ENCODE results near the gene ITGB8. TPM values are rescaled to one million over a fixed set of nuclear protein-coding genes. Genes with fewer than 3 reads are reported as not detected.

Gene ITGB8
- total and polyA plus RNA-seq, 9 of the 15 experiments (the other 6 are each of a cell fraction or from before 2014, with no cell fraction given), result under 0.01 to 0.03 (median 0.02) TPM; not detected in 6

DNA sequence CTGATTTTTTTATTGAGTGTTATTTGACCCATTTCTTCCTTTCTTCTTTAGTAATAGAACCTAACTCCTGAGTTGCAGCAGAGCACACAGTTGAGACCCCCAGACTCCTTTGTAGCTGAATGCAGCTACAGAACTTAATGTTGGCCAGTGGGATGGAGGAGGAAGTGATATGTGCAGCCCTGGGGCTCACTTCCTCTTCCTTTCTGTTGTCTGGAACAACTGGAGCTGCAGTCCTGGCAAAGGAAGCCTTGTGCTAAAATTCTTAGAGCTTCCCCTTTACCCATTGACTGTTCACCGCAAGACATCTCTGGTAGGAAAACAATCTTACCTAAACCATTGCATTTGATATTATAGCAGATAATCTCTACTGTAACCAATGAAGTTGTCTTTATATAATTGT is 86.6 kb downstream of the ITGB8 start:
- Histone ChIP-seq H3K27ac (ENCODE audit: extremely low read depth, low read depth, low read length) (no peak overlapping the region), H3K4me1 (replicated peaks in 1 of 2; ENCODE audit: control insufficient read depth in 2 of 2, insufficient read depth in 2 of 2, low read length in 2 of 2) (no peaks in the 10 kb centered on the region; a peak in 1 of 5 replicates), H3K27me3 (ENCODE audit: control insufficient read depth in 2 of 2, insufficient read depth in 2 of 2, low read length in 2 of 2) (no peaks in the 10 kb centered on the region), H4K20me1 (replicated peaks; ENCODE audit: control insufficient read depth, insufficient read depth, low read length) (no peaks in the 10 kb centered on the region), H3K36me3 (ENCODE audit: control insufficient read depth, insufficient read depth, low read length) (no peaks in the 10 kb centered on the region), H3K4me3 (no peak overlapping the region), H3K9ac (ENCODE audit: insufficient read depth in 1 of 2, low read depth in 2 of 2, low read length in 2 of 2) (no peak overlapping the region), H3K9me1 (ENCODE audit: control insufficient read depth, insufficient read depth, low read length) (no peaks in the 10 kb centered on the region), H3K9me3 (replicated peaks; ENCODE audit: control insufficient read depth, insufficient read depth, low read depth, low read length) (no peaks in the 10 kb centered on the region), H3K4me2 (ENCODE audit: insufficient read depth, low read length) (no peak overlapping the region), H3K79me2 (ENCODE audit: control insufficient read depth, insufficient read depth, low read length) (no peaks in the 10 kb centered on the region), H2AFZ (ENCODE audit: low read depth, low read length) (no peak overlapping the region)
- TF ChIP-seq SPI1 (IDR thresholded peaks at IDR 0.05; ENCODE audit: borderline replicate concordance, low read depth, low read length), result peak; percentile 45; the same call in 1 of the 2 replicates
- TF ChIP-seq ETV6 (IDR thresholded peaks at IDR 0.05; ENCODE audit: borderline replicate concordance in 1 of 2, low read depth in 2 of 2, low read length in 1 of 2), result no peak
- TF ChIP-seq ETV6 (CRISPR knock-in tag; IDR thresholded peaks at IDR 0.05; ENCODE audit: borderline replicate concordance), result no peak
- ATAC-seq, result no peak
- in situ Hi-C loops (cut with MboI), result no loop called here
- POLR2A ChIA-PET, result interaction anchor here (0.5 kb wide), 1 partner anchor 52 kb away, joined by 3 read pairs; no protein-coding TSS in a partner anchor
- no peak for FAIRE-seq
- BruUV-seq (replicated peaks), result no TSS peak
- WGBS (ENCODE audit: insufficient coverage, low coverage, missing lambda C conversion rate), result 9% methylated on average over 1 of the region's 1 CpG
- no peak for DNase-seq (ENCODE audit: extremely low read depth in 1 of 4, low spot score in 3 of 4)
- intact Hi-C loops (cut with micrococcal nuclease), result no loop called here
- CTCF ChIA-PET (ENCODE audit: low intra/inter-chr PET ratio), result no interaction called here

GRCh38 chr7:20417675-20418382 is 87.1 kb downstream of the ITGB8 start:
- ChIA-PET CTCF (ENCODE audit: low intra/inter-chr PET ratio) (no interaction called here), POLR2A (interaction anchor here (0.6 kb wide), 1 partner anchor 1884 kb away, joined by 3 read pairs; no protein-coding TSS in a partner anchor)
- Histone ChIP-seq H3K27me3 (ENCODE audit: control insufficient read depth in 2 of 2, insufficient read depth in 2 of 2, low read length in 2 of 2) (no peaks in the 10 kb centered on the region), H3K4me3 (no peak overlapping the region), H2AFZ (ENCODE audit: low read depth, low read length) (no peak overlapping the region), H3K9me3 (replicated peaks; ENCODE audit: control insufficient read depth, insufficient read depth, low read depth, low read length) (no peaks in the 10 kb centered on the region), H3K4me2 (ENCODE audit: insufficient read depth, low read length) (no peak overlapping the region), H4K20me1 (replicated peaks; ENCODE audit: control insufficient read depth, insufficient read depth, low read length) (no peaks in the 10 kb centered on the region), H3K9ac (ENCODE audit: insufficient read depth in 1 of 2, low read depth in 2 of 2, low read length in 2 of 2) (no peak overlapping the region), H3K36me3 (ENCODE audit: control insufficient read depth, insufficient read depth, low read length) (no peaks in the 10 kb centered on the region), H3K9me1 (ENCODE audit: control insufficient read depth, insufficient read depth, low read length) (no peaks in the 10 kb centered on the region), H3K27ac (ENCODE audit: extremely low read depth, low read depth, low read length) (no peak overlapping the region), H3K4me1 (replicated peaks in 1 of 2; ENCODE audit: control insufficient read depth in 2 of 2, insufficient read depth in 2 of 2, low read length in 2 of 2) (no peaks in the 10 kb centered on the region; a peak in 1 of 5 replicates), H3K79me2 (ENCODE audit: control insufficient read depth, insufficient read depth, low read length) (no peaks in the 10 kb centered on the region)
- no peak for TF ChIP-seq NR1H2 (CRISPR knock-in tag; IDR thresholded peaks at IDR 0.05)
- TF ChIP-seq ZNF699 (CRISPR knock-in tag; IDR thresholded peaks at IDR 0.05; ENCODE audit: insufficient replicate concordance), result no peak
- 0% methylated on average over 3 of the region's 3 CpGs for WGBS (ENCODE audit: insufficient coverage, low coverage, missing lambda C conversion rate)
- no peak for FAIRE-seq
- intact Hi-C loops (cut with micrococcal nuclease), result no loop called here
- ATAC-seq, result no peak
- DNase-seq (ENCODE audit: extremely low read depth in 1 of 4, low spot score in 3 of 4), result no peak
- in situ Hi-C loops (cut with MboI), result no loop called here
- BruUV-seq (replicated peaks), result no TSS peak
